Osteocyte (in vitro differentiated cells): ENCODE measurements around the gene PEX10. TPM values are rescaled to one million over a fixed set of nuclear protein-coding genes. Genes with fewer than 3 reads are reported as not detected.

Experiments
- DNase-seq: peaks from one replicate; pipeline ENCODE4 v3.0.0; 2021; ENCODE audit warnings: mixed read lengths; ENCODE audit not compliant: unreplicated experiment; ENCODE audit errors: extremely low spot score
- H3K27ac Mint-ChIP-seq: one replicate; pipeline ENCODE4 v1.8.0; 2021; ENCODE audit warnings: mild to moderate bottlenecking, mixed read lengths; ENCODE audit not compliant: unreplicated experiment
- H3K27me3 Mint-ChIP-seq: one replicate; pipeline ENCODE4 v1.8.0; 2021; ENCODE audit warnings: mixed read lengths; ENCODE audit not compliant: unreplicated experiment
- H3K36me3 Mint-ChIP-seq: one replicate; pipeline ENCODE4 v1.8.0; 2021; ENCODE audit warnings: mixed read lengths; ENCODE audit not compliant: unreplicated experiment
- H3K4me1 Mint-ChIP-seq: one replicate; pipeline ENCODE4 v1.8.0; 2021; ENCODE audit warnings: mixed read lengths; ENCODE audit not compliant: unreplicated experiment
- H3K4me3 Mint-ChIP-seq: one replicate; pipeline ENCODE4 v1.8.0; 2021; ENCODE audit warnings: mild to moderate bottlenecking, moderate library complexity, mixed read lengths; ENCODE audit not compliant: unreplicated experiment
- H3K9me3 Mint-ChIP-seq: one replicate; pipeline ENCODE4 v1.8.0; 2021; ENCODE audit warnings: mixed read lengths; ENCODE audit not compliant: unreplicated experiment
- CTCF ChIP-seq: fragments of 200-600 bp; sonication (generic); IDR thresholded peaks from 2 replicates; pipeline ENCODE4 v1.5.0; 2021; ENCODE audit warnings: antibody characterized with exemption, mild to moderate bottlenecking, moderate library complexity
- total RNA-seq: library from RNA; stranded (reverse); gene quantifications from 2 replicates; pipeline ENCODE4 v1.2.1, GENCODE V29; 2021

The PEX10 gene
- total RNA-seq, 1 donor from 2014 or later, result 25.6 TPM

GRCh38 chr1:2439369-2439768 is 27.0 kb upstream of the PEX10 start:
- H3K9me3 Mint-ChIP-seq, result no peaks in the 10 kb centered on the region
- no peak for TF ChIP-seq CTCF
- no peak overlapping the region for H3K4me3 Mint-ChIP-seq
- H3K4me1 Mint-ChIP-seq, result peaks cover 13% of the 10 kb centered on the region
- no peaks in the 10 kb centered on the region for H3K36me3 Mint-ChIP-seq
- no peaks in the 10 kb centered on the region for H3K27me3 Mint-ChIP-seq
- no peak for DNase-seq
- H3K27ac Mint-ChIP-seq, result no peak overlapping the region

- no peak for TF ChIP-seq CTCF
- no peak overlapping the region for H3K27ac Mint-ChIP-seq
- no peaks in the 10 kb centered on the region for H3K36me3 Mint-ChIP-seq
- no peak overlapping the region for H3K4me3 Mint-ChIP-seq
- no peaks in the 10 kb centered on the region for H3K9me3 Mint-ChIP-seq
- no peak for DNase-seq
- H3K4me1 Mint-ChIP-seq, result peaks cover 12% of the 10 kb centered on the region
- peaks cover 2% of the 10 kb centered on the region for H3K27me3 Mint-ChIP-seq
Measured at GRCh38 chr1:2438641-2439040, 26.3 kb upstream of the PEX10 start.

- no peak for DNase-seq
- no peak for TF ChIP-seq CTCF
- no peaks in the 10 kb centered on the region for H3K36me3 Mint-ChIP-seq
- peaks cover 12% of the 10 kb centered on the region for H3K4me1 Mint-ChIP-seq
- H3K27ac Mint-ChIP-seq, result no peak overlapping the region
- H3K9me3 Mint-ChIP-seq, result no peaks in the 10 kb centered on the region
- peaks cover 6% of the 10 kb centered on the region for H3K27me3 Mint-ChIP-seq
- no peak overlapping the region for H3K4me3 Mint-ChIP-seq
Measured at GRCh38 chr1:2438038-2438437, 25.7 kb upstream of the PEX10 start.

GRCh38 chr1:2437617-2438016 is 25.3 kb upstream of the PEX10 start:
- peaks cover 9% of the 10 kb centered on the region for H3K4me1 Mint-ChIP-seq
- no peak for DNase-seq
- no peak overlapping the region for H3K4me3 Mint-ChIP-seq
- no peaks in the 10 kb centered on the region for H3K36me3 Mint-ChIP-seq
- no peak overlapping the region for H3K27ac Mint-ChIP-seq
- H3K27me3 Mint-ChIP-seq, result peaks cover 6% of the 10 kb centered on the region
- no peaks in the 10 kb centered on the region for H3K9me3 Mint-ChIP-seq
- no peak for TF ChIP-seq CTCF

- no peak overlapping the region for H3K27ac Mint-ChIP-seq
- no peak overlapping the region for H3K4me3 Mint-ChIP-seq
- no peak for TF ChIP-seq CTCF
- DNase-seq, result no peak
- H3K36me3 Mint-ChIP-seq, result no peaks in the 10 kb centered on the region
- peaks cover 6% of the 10 kb centered on the region for H3K27me3 Mint-ChIP-seq
- no peaks in the 10 kb centered on the region for H3K9me3 Mint-ChIP-seq
- peaks cover 5% of the 10 kb centered on the region for H3K4me1 Mint-ChIP-seq
Measured at GRCh38 chr1:2436876-2437275, 24.5 kb upstream of the PEX10 start.
